Activated CD8-positive, alpha-beta memory T cell treated with anti-CD3 and anti-CD28 coated beads for 4 hours (primary cell): ENCODE measurements around the gene DSCAM.

ENCODE experiments used
- DNase-seq, 2 donors: peaks; one replicate each; pipeline ENCODE4 v3.0.0-alpha.2; 2020; ENCODE audit warnings: low read depth in 2 of 2

The DSCAM gene

GRCh38 chr21:40386294-40386911, 460.6 kb downstream of the DSCAM start:
- no peak for DNase-seq

DNA sequence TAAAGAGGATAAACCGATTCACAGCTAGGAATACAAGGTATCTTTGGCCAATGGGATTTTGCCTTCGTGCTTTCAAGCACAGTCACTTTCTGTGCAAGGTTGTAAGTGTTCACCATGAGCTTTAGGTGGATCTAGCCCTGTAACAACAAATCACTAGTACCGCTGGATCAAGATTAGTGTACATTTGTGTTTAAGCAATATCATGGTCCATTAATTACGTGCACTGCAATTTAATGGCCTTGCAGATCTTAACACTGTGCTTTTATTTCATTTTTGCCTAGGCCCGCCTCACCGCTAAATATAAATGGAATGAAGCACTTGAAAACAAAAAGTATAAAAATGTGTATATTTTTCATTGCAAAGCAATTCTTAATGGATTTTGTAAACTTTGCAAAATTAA, 461.1 kb downstream of the DSCAM start:
- no peak for DNase-seq

DNA sequence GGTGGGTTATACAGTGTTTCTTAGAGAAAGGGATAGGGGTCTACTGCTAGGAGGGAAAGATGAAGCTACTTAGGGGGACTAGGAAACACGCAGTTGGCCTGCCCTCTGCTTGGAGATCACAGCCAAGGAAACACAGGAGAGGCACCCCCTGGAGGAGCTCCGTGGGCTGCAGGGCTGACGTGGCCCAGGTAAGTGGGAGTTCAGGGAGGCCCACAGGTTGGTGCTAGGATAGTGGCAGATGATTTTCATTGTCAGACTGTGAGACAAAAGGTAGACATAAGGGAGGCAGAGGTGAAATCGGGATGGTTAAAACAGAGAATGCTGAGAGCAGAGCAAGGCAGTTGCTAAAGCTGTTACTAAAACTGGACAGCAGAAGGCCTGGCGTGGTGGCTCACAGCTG, 463.0 kb downstream of the DSCAM start:
- no peak for DNase-seq

DNA sequence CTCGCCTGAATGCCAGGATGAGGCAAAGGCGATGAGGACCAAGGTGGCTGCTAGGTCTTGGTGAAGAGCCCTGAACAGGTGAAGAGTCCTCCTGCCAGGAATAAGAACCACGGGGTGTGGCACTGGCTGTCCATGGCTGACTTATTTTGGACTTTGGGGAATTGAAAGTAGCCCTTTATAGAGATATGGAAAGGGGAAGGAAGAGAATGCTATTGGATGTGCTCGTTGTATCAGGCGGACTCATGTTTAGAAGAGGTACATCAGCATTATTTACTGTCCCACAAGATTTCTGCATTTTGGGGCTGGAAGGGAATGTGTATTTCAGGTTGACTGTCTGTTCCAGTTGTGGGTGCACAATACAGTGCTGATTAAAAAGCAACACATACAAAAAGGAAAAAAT, 465.8 kb downstream of the DSCAM start:
- DNase-seq: no peak

DNA sequence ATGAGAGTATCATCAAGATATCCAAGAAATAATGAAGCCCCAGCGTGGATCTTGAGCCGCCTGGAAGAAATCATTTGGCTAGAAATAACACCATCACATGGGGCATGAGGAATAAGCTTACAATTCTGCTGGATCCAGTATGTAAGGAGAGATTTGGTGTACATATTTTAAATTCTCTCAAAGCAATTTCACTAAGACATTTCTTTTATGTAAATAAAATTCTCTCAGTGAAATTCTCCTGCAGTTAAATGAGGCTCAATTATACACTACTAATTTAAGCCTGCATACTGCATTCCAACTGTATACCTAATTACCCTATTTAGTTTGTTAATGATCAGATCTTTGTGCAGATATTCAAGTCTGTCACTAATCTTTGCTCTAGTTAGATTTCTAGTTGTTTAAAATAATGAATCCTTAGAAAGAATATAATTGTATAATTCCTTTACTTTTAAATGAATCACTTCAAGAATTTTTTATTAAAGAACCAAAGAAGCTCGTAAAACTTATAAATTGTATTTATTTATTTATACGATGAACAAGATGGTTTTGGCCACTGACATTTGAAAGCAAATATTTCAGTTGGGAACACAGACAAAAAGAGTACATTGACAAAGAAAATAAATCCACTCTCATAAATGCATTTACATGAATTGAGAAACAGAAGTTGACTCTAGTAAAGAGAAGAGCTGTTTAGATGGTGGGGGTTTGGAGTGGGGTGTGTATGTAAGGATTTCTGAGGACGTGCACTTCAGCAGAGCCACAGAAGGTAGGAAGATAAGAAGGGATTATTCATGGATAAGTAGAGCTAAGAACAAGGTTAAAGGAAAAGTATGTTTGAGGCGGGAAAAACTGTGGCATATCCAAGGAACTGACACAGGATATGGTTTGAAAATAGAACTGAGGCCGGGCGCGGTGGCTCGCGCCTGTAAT, 466.8 kb downstream of the DSCAM start:
- no peak for DNase-seq

DNA sequence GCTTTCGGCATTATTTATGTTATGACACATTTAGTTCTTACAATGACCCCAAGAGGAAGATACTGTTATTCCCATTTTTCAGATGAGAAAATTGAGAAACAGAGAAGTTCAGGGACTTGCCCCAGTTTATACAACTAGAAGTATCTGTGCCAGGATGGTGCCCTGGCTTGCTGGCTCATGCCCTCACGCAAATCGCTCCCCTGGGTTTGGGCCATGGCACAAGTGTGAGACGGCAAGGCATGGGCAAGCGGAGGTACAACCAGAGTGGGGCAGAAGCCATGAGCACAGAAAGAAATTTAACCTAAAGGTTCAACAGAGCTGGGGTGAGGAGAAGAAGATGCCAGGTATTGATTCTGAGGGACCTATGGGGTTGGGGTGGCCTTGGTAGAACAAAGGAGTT, 469.8 kb downstream of the DSCAM start:
- no peak for DNase-seq

DNA sequence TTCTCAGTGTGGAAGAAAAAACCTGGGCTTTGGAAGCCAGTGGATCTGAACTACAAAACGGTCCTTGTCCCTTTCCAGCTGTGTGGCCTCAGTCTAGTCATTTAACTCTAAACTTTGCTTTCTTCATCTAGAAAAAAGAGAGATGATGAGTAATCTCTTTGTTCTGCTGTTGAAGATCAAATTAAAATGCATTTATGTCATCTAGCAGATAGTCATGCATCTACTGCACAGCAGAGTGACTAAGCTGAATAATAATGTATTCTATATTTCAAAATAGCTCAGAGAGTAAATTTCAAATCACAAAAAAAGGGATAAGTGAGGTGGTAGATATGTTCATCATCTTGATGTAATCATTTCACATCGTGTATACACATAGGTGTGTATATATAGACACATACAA, 473.2 kb downstream of the DSCAM start:
- no peak for DNase-seq

GRCh38 chr21:40372506-40372905, 474.5 kb downstream of the DSCAM start:
- no peak for DNase-seq

GRCh38 chr21:40371329-40371728, 475.6 kb downstream of the DSCAM start:
- no peak for DNase-seq

GRCh38 chr21:40356644-40357043, 490.3 kb downstream of the DSCAM start:
- no peak for DNase-seq

DNA sequence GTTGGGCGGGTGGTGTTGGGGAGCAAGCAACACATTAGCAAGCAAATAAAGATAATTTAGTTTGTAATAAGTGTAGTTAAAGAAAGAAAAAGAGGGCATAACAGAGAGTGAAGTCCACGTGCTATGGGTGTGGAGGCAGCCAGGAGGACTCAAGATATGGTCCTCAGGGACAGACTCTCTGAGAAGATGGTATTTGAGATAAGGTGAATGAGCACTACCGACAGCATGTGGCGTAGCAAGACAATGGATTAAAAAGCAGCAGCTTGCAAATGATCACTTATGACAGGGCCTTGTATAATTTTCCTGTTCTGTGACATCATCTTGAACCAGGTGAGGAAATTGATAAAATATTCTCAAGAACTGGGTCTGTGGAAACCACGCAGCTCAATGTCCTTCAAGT, 491.9 kb downstream of the DSCAM start:
- DNase-seq: no peak

DNA sequence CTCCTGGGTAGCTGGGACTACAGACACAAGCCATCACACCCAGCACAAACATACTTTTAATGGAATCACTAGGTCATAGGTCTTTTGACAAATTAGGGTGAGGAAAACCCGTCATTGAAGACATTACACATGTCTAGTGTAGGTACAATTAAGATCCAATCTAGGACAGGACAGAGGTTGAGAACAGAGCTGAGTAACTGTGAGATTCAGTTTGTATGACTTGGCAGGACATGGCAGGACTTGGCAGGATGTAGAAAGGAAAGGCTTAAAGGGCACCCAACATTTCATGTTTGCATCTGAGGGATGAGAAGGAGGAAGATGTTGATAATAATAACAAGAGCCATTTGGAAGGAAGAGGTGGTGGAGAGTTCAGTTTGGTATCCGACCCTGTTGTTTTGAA, 496.0 kb downstream of the DSCAM start:
- DNase-seq: no peak

- DNase-seq: no peak
Measured at GRCh38 chr21:40349591-40349990, 497.4 kb downstream of the DSCAM start.

- DNase-seq: no peak
Measured at GRCh38 chr21:40345711-40346321, 501.1 kb downstream of the DSCAM start.

DNA sequence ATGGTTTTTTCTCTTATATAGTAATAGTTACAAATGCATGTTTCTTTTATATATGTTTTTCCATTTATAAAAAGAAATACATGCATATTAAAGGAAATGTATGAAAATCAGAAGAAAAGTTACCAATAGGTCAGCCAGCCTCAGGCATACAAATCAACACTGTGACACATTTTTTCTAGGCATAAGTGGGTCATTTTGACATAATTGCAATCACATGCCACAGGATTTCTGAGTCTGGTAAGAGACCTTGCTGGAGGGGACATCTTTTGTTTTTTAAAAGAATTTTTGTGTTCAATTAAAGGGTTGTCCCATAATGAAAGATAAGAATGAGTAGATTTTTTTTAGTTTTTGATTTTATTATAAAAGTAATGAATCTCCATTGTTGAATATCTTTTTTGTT, 506.6 kb downstream of the DSCAM start:
- no peak for DNase-seq

DNA sequence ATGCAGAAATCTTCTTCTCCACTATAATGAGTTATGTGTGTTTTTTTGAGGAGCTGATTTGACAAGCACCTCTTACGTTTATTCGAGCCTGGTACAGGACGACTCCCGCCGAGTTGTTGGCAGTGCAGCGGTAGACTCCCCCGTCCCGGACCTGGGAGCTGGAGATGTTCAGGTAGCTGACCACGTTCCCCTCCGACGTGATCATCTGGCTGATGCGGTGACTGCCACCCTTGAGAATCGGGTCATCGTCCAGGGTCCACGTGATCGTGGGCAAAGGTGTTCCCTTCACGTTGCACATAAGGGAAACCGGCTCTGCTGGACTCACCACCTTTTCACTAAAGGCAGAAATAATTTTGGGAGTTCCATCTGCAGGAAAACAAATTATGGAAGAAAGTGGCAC, 507.9 kb downstream of the DSCAM start:
- no peak for DNase-seq

DNA sequence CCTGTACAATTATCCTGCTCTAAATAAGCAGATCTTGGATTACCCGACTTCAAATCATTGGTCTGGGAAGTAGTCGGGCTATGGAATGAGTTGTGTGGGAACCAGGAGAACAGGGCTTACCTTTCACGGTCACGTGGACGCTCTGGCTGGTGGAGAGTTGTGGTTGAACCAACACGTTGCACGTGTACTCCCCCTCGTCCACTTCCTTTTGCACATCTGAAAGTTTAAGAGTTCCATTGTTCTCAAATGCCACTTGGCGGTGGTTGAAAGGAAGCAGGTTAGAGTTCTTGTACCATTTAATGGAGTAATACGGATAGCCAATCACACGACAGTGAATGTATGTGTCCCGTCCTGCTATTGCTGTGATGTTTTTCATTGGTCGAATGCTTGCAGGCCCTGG, 509.0 kb downstream of the DSCAM start:
- no peak for DNase-seq

GRCh38 chr21:40335704-40336103, 511.3 kb downstream of the DSCAM start:
- no peak for DNase-seq

- no peak for DNase-seq
Measured at GRCh38 chr21:40334159-40334558, 512.8 kb downstream of the DSCAM start.

- no peak for DNase-seq
Measured at GRCh38 chr21:40333731-40334130, 513.2 kb downstream of the DSCAM start.

- DNase-seq: no peak
Measured at GRCh38 chr21:40331804-40332203, 515.2 kb downstream of the DSCAM start.

DNA sequence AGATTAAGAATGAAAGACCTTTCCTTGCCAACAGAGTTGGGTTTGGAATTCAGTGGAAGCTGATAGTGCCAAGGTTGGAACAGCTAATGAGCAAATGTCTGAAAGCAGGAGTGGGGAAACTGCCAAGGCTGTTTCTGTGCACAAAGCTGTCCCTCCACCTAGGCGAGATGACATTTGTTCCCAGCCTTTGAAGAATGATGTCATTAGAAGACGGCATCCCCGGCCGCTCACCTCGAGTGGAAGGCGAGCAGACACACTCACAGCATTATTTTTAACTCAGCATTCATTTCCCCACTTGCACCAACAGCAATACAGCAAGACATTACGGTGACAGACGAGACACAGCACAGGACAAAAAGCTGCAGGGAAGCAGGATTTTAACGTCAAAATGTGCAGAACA, 515.8 kb downstream of the DSCAM start:
- DNase-seq: no peak

DNA sequence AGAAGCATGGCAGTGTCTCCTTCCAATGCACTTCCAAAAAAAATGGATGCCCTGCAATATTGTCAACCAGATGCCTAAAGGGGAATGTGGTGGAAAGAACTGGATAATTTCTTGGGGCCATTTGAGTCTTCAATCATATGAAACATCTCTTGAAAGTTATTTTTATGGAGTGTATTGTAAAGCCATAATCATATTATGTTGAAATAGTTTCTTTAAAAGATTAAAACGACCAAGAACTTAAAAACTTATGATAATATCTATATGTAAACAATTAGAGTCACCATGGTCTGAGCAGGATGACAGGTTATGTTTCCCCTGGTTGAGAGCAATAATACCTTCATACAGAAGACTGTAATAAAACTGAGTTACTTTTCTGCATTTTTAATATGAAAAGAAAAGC, 522.6 kb downstream of the DSCAM start:
- no peak for DNase-seq
